ENCODE results near the gene OR4K17. TPM values are rescaled to one million over a fixed set of nuclear protein-coding genes. Genes with fewer than 3 reads are reported as not detected.

Gene OR4K17
- total and polyA plus RNA-seq, 2 experiments from 2014 or later, result not detected

Small RNA genes within 50 kb of the gene (small RNA-seq; reads per million reads assigned to genes)
- not detected for gene RNA5SP380

Other genes with a start within 250 kb of the OR4K17 start
- gene OR4K2, start 235.6 kb upstream of the OR4K17 start, total RNA-seq, result not detected in 2 replicates
- not detected in 2 replicates for gene OR4K2, start 235.6 kb upstream of the OR4K17 start, polyA plus RNA-seq
- not detected in 2 replicates for gene OR4K5, start 190.1 kb upstream of the OR4K17 start, total RNA-seq
- not detected in 2 replicates for gene OR4K5, start 190.1 kb upstream of the OR4K17 start, polyA plus RNA-seq
- not detected in 2 replicates for gene OR4K1, start 179.8 kb upstream of the OR4K17 start, total RNA-seq
- not detected in 2 replicates for gene OR4K1, start 179.8 kb upstream of the OR4K17 start, polyA plus RNA-seq
- not detected in 2 replicates for gene OR4K15, start 135.1 kb upstream of the OR4K17 start, total RNA-seq
- gene OR4K15, start 135.1 kb upstream of the OR4K17 start, polyA plus RNA-seq, result not detected in 2 replicates
- not detected in 2 replicates for gene OR4Q2, start 108.6 kb upstream of the OR4K17 start, total RNA-seq
- gene OR4Q2, start 108.6 kb upstream of the OR4K17 start, polyA plus RNA-seq, result not detected in 2 replicates
- not detected in 2 replicates for gene OR4K14, start 91.4 kb upstream of the OR4K17 start, total RNA-seq
- not detected in 2 replicates for gene OR4K14, start 91.4 kb upstream of the OR4K17 start, polyA plus RNA-seq
- gene OR4K13, start 74.7 kb upstream of the OR4K17 start, total RNA-seq, result not detected in 2 replicates
- gene OR4K13, start 74.7 kb upstream of the OR4K17 start, polyA plus RNA-seq, result not detected in 2 replicates
- gene OR4L1, start 50.7 kb upstream of the OR4K17 start, total RNA-seq, result not detected in 2 replicates
- not detected in 2 replicates for gene OR4L1, start 50.7 kb upstream of the OR4K17 start, polyA plus RNA-seq
- not detected in 2 replicates for gene OR4N5, start 28.1 kb downstream of the OR4K17 start, total RNA-seq
- not detected in 2 replicates for gene OR4N5, start 28.1 kb downstream of the OR4K17 start, polyA plus RNA-seq
- not detected in 2 replicates for gene OR11G2, start 80.2 kb downstream of the OR4K17 start, total RNA-seq
- gene OR11G2, start 80.2 kb downstream of the OR4K17 start, polyA plus RNA-seq, result not detected in 2 replicates
- gene OR11H6, start 113.0 kb downstream of the OR4K17 start, total RNA-seq, result not detected in 2 replicates
- not detected in 2 replicates for gene OR11H6, start 113.0 kb downstream of the OR4K17 start, polyA plus RNA-seq
- not detected in 2 replicates for gene OR11H7, start 118.2 kb downstream of the OR4K17 start, total RNA-seq
- not detected in 2 replicates for gene OR11H7, start 118.2 kb downstream of the OR4K17 start, polyA plus RNA-seq
- not detected in 2 replicates for gene OR11H4, start 128.5 kb downstream of the OR4K17 start, total RNA-seq
- not detected in 2 replicates for gene OR11H4, start 128.5 kb downstream of the OR4K17 start, polyA plus RNA-seq
- 10.8 and 11.2 TPM in 2 replicates for gene TTC5, start 195.2 kb downstream of the OR4K17 start, total RNA-seq
- gene TTC5, start 195.2 kb downstream of the OR4K17 start, polyA plus RNA-seq, result 13.0 and 17.4 TPM in 2 replicates
- gene CCNB1IP1, start 222.5 kb downstream of the OR4K17 start, total RNA-seq, result 84.8 and 88.5 TPM in 2 replicates
- 21.0 and 21.3 TPM in 2 replicates for gene CCNB1IP1, start 222.5 kb downstream of the OR4K17 start, polyA plus RNA-seq
- gene PARP2, start 232.9 kb downstream of the OR4K17 start, total RNA-seq, result 9.8 and 13.9 TPM in 2 replicates
- 23.4 and 28.5 TPM in 2 replicates for gene PARP2, start 232.9 kb downstream of the OR4K17 start, polyA plus RNA-seq